GM12878 (cell line): ENCODE measurements around the gene HDAC9. TPM values are rescaled to one million over a fixed set of nuclear protein-coding genes. Genes with fewer than 3 reads are reported as not detected.

Source experiments
- ATAC-seq: fragments of 200-7000 bp; cut with Tn5 transposase; 3 replicates; pipeline ENCODE4 v1.9.1; 2020; ENCODE audit warnings: mild to moderate bottlenecking, moderate library complexity
- BruUV-seq: library from RNA; stranded (reverse); fragments of 400-500 nt; replicated peaks from 2 replicates; lab custom pipeline; 2021; lab: Mats Ljungman, UMichigan
- CTCF ChIA-PET: fragments of 300-600 bp; sonication (Branson Sonifier 250); formaldehyde crosslinking; extraction: SDS; loops from one replicate; lab custom pipeline; 2021; ENCODE audit warnings: inconsistent platforms; lab: Yijun Ruan, JAX
- POLR2A ChIA-PET: fragments of 350-600 bp; formaldehyde crosslinking; extraction: SDS; loops from one replicate; lab custom pipeline; 2021; ENCODE audit warnings: inconsistent platforms; lab: Charles Lee
- RAD21 ChIA-PET: fragments of 300-600 bp; sonication (Branson Sonifier 250); formaldehyde crosslinking; loops from one replicate; lab custom pipeline; 2023; ENCODE audit warnings: antibody characterized with exemption; ENCODE audit not compliant: unreplicated experiment; lab: Charles Lee
- SMC1A ChIA-PET: fragments of 300-600 bp; sonication (Branson Sonifier 250); formaldehyde crosslinking; loops from one replicate; lab custom pipeline; 2023; ENCODE audit not compliant: unreplicated experiment, uncharacterized antibody; lab: Charles Lee
- DNase-seq: peaks from one replicate; pipeline ENCODE4 v3.0.0-alpha.2; 2011; ENCODE audit warnings: low read depth, low spot score
- FAIRE-seq: peaks from 3 replicates; lab custom pipeline; 2011; peaks lifted over from hg19 to GRCh38; lab: Jason Lieb, UNC
- H2AFZ ChIP-seq: 2 replicates; pipeline ENCODE4 v1.6.0; 2011; ENCODE audit warnings: low read depth, low read length, control low read depth; ENCODE audit not compliant: control insufficient read depth
- H3K27ac ChIP-seq: 2 replicates; pipeline ENCODE4 v1.5.1; 2011; ENCODE audit warnings: control low read depth; ENCODE audit not compliant: control insufficient read depth, insufficient read depth
- H3K27me3 ChIP-seq, 2 experiments: replicated peaks in 1 of 2; 2 replicates each; pipeline versions ENCODE4 v1.6.0 to v1.6.1; 2011; ENCODE audit warnings: low read length in 1 of 2; ENCODE audit not compliant: control insufficient read depth in 2 of 2, insufficient read depth in 2 of 2
- H3K36me3 ChIP-seq, 2 experiments: 2 replicates each; pipeline ENCODE4 v1.5.1; 2011; ENCODE audit warnings: low read length in 1 of 2; ENCODE audit not compliant: control insufficient read depth in 2 of 2, insufficient read depth in 2 of 2
- H3K4me1 ChIP-seq: 2 replicates; pipeline ENCODE4 v1.6.1; 2011; ENCODE audit warnings: mild to moderate bottlenecking, low read length, moderate library complexity, mixed read lengths; ENCODE audit not compliant: control insufficient read depth, insufficient read depth
- H3K4me2 ChIP-seq: 2 replicates; pipeline ENCODE4 v1.6.0; 2011; ENCODE audit warnings: control low read depth; ENCODE audit not compliant: control insufficient read depth, insufficient read depth
- H3K4me3 ChIP-seq: fragments of 200-600 bp; sonication (generic); 2 replicates; pipeline ENCODE4 v1.5.1; 2016
- H3K79me2 ChIP-seq: 2 replicates; pipeline ENCODE4 v1.6.0; 2011; ENCODE audit warnings: low read length; ENCODE audit not compliant: control insufficient read depth, insufficient read depth
- H3K9ac ChIP-seq: 2 replicates; pipeline ENCODE4 v1.8.0; 2011; ENCODE audit warnings: low read length, control low read depth, mixed read lengths; ENCODE audit not compliant: control insufficient read depth, insufficient read depth
- H3K9me3 ChIP-seq: replicated peaks from 3 replicates; pipeline ENCODE4 v1.5.1; 2011; ENCODE audit warnings: mild to moderate bottlenecking, low read length; ENCODE audit not compliant: control insufficient read depth, insufficient read depth
- H4K20me1 ChIP-seq: 2 replicates; pipeline ENCODE4 v1.6.0; 2011; ENCODE audit not compliant: control insufficient read depth, insufficient read depth
- JUNB ChIP-seq: IDR thresholded peaks from 2 replicates; pipeline ENCODE4 v1.6.1; 2016; ENCODE audit warnings: antibody characterized with exemption, mild to moderate bottlenecking
- POU2F2 ChIP-seq: IDR thresholded peaks from 3 replicates; pipeline ENCODE4 v1.6.1; 2011; ENCODE audit warnings: low read depth, mild to moderate bottlenecking, low read length, borderline replicate concordance
- SIN3A ChIP-seq: IDR thresholded peaks from 2 replicates; pipeline ENCODE4 v1.6.1; 2012; ENCODE audit warnings: low read depth, low read length, improper control_type of control experiment
- WGBS: methylation state at CpG from one replicate; pipeline ENCODE4 v1.1.6; 2016; ENCODE audit warnings: low lambda C conversion rate; ENCODE audit not compliant: insufficient replicate concordance, insufficient coverage; ENCODE audit errors: missing lambda C conversion rate; 5-methylcytosine and 5-hydroxymethylcytosine counted together
- in situ Hi-C: fragments of 300-500 bp; cut with MboI; formaldehyde crosslinking; loops from 9 replicates; pipeline ENCODE4 v1.14.3; 2018; ENCODE audit warnings: mixed read lengths
- intact Hi-C: fragments of 100-400 bp; cut with micrococcal nuclease; formaldehyde crosslinking; loops from one replicate; pipeline ENCODE4 v1.14.2; 2022; ENCODE audit not compliant: unreplicated experiment
- polyA plus RNA-seq, 11 experiments: library from polyadenylated mRNA; depleted of rRNA in 4 of 11; unstranded in 6 of 11; stranded (reverse) in 5 of 11; fragments of >200 nt; fragmentation: Nextera tagmentation in 4 of 11; fragmentation: Illumina TruSeq in 1 of 11; extraction: Ambion mirVana in 4 of 11; extraction: Trizol in 1 of 11; gene quantifications; 1 replicate in 1 of 11; 2 replicates in 10 of 11; pipeline versions ENCODE4 v1.2.1 to v1.2.3, GENCODE V29; 2011 to 2016; ENCODE audit warnings: inconsistent platforms in 2 of 11, missing spikeins in 2 of 11, low read depth in 1 of 11
- total RNA-seq, 4 experiments: library from RNA; depleted of rRNA in 3 of 4; stranded (reverse); fragments of >200 nt in 3 of 4; fragmentation: Illumina TruSeq in 1 of 4; extraction: Trizol in 1 of 4; gene quantifications; 2 replicates each; pipeline versions ENCODE4 v1.2.1 to v1.2.3, GENCODE V29; 2013 to 2021
- TF ChIP-seq, protein P1 (sequence below): fragments of 450-650 bp; IDR thresholded peaks from 2 replicates; pipeline ENCODE4 v1.6.1; 2017; ENCODE audit warnings: borderline replicate concordance
- TF ChIP-seq, protein P2 (sequence below): fragments of 450-650 bp; IDR thresholded peaks from 2 replicates; pipeline ENCODE4 v1.6.1; 2017; ENCODE audit warnings: mild to moderate bottlenecking, low read depth, inconsistent platforms; ENCODE audit not compliant: poor library complexity, severe bottlenecking
- TF ChIP-seq, protein P3 (sequence below): IDR thresholded peaks from 2 replicates; pipeline ENCODE4 v1.6.1; 2011; ENCODE audit warnings: borderline replicate concordance, low read depth, mild to moderate bottlenecking, moderate library complexity, mixed read lengths, low read length; ENCODE audit not compliant: insufficient read depth; ENCODE audit errors: extremely low read length
- TF ChIP-seq, protein P4 (sequence below): fragments of 150-350 bp; IDR thresholded peaks from 2 replicates; pipeline ENCODE4 v1.6.1; 2016; ENCODE audit warnings: low read depth, low read length

HDAC9 gene
- total and polyA plus RNA-seq, 10 of the 15 experiments (the other 5 are each of a cell fraction or from before 2014, with no cell fraction given): 0.73 to 12.8 (median 0.92) TPM

DNA sequence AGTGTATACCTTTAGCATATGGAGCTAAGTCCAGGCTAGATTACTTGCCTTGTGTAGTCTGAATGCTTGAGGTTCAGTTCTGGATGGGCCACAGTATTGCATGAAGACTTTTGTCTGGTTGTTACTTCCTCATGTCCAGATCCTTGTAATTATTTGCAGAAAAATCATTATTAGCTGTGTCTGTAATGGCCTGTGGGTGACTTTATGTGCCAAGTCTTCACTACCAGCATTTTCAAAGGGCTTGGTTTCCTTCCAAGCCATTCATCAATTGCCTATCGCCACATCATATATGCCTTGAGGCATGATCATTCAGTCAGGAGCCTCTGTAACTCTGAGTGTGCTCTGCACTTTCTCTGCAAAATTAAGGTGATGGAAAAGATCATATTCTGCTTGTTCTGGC, 13.8 kb upstream of the HDAC9 start (continued):
- TF ChIP-seq, protein P1, sequence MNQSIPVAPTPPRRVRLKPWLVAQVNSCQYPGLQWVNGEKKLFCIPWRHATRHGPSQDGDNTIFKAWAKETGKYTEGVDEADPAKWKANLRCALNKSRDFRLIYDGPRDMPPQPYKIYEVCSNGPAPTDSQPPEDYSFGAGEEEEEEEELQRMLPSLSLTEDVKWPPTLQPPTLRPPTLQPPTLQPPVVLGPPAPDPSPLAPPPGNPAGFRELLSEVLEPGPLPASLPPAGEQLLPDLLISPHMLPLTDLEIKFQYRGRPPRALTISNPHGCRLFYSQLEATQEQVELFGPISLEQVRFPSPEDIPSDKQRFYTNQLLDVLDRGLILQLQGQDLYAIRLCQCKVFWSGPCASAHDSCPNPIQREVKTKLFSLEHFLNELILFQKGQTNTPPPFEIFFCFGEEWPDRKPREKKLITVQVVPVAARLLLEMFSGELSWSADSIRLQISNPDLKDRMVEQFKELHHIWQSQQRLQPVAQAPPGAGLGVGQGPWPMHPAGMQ: no peak
- no peak for TF ChIP-seq JUNB

DNA sequence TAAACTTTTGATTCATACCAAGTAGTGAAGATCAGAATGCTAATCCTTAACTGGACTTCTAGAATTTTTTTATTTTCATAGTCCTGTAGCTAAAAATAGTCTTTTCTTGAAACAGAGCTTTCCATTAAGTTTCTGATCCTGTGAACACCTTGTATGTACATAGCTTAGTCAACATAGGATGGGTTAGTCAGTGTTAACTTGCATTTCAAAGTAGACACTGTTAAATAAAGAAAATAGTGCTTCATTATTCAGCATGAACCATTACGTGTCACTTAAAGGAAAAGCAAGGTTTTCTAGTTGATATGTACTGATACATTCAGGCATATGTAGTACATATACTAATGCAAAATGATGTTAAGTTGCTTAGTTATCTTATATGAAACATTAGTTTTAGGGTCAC, 7.5 kb upstream of the HDAC9 start:
- POLR2A ChIA-PET: interaction anchor here (1.0 kb wide), 1 partner anchor 31 kb away, joined by 3 read pairs; no protein-coding TSS in a partner anchor
- CTCF ChIA-PET: interaction anchor here (0.7 to 1.8 kb wide), 5 partner anchors 9 to 178 kb away, joined by 3 to 9 read pairs (median 3); no protein-coding TSS in a partner anchor
- TF ChIP-seq, protein P2, sequence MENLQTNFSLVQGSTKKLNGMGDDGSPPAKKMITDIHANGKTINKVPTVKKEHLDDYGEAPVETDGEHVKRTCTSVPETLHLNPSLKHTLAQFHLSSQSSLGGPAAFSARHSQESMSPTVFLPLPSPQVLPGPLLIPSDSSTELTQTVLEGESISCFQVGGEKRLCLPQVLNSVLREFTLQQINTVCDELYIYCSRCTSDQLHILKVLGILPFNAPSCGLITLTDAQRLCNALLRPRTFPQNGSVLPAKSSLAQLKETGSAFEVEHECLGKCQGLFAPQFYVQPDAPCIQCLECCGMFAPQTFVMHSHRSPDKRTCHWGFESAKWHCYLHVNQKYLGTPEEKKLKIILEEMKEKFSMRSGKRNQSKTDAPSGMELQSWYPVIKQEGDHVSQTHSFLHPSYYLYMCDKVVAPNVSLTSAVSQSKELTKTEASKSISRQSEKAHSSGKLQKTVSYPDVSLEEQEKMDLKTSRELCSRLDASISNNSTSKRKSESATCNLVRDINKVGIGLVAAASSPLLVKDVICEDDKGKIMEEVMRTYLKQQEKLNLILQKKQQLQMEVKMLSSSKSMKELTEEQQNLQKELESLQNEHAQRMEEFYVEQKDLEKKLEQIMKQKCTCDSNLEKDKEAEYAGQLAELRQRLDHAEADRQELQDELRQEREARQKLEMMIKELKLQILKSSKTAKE: no peak
- TF ChIP-seq, protein P3, sequence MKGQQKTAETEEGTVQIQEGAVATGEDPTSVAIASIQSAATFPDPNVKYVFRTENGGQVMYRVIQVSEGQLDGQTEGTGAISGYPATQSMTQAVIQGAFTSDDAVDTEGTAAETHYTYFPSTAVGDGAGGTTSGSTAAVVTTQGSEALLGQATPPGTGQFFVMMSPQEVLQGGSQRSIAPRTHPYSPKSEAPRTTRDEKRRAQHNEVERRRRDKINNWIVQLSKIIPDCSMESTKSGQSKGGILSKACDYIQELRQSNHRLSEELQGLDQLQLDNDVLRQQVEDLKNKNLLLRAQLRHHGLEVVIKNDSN: no peak
- no peak for TF ChIP-seq POU2F2
- TF ChIP-seq, protein P4, sequence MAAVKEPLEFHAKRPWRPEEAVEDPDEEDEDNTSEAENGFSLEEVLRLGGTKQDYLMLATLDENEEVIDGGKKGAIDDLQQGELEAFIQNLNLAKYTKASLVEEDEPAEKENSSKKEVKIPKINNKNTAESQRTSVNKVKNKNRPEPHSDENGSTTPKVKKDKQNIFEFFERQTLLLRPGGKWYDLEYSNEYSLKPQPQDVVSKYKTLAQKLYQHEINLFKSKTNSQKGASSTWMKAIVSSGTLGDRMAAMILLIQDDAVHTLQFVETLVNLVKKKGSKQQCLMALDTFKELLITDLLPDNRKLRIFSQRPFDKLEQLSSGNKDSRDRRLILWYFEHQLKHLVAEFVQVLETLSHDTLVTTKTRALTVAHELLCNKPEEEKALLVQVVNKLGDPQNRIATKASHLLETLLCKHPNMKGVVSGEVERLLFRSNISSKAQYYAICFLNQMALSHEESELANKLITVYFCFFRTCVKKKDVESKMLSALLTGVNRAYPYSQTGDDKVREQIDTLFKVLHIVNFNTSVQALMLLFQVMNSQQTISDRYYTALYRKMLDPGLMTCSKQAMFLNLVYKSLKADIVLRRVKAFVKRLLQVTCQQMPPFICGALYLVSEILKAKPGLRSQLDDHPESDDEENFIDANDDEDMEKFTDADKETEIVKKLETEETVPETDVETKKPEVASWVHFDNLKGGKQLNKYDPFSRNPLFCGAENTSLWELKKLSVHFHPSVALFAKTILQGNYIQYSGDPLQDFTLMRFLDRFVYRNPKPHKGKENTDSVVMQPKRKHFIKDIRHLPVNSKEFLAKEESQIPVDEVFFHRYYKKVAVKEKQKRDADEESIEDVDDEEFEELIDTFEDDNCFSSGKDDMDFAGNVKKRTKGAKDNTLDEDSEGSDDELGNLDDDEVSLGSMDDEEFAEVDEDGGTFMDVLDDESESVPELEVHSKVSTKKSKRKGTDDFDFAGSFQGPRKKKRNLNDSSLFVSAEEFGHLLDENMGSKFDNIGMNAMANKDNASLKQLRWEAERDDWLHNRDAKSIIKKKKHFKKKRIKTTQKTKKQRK: no peak
- no peak for TF ChIP-seq SIN3A

More for the DNA sequence above, 7.5 kb upstream of the HDAC9 start:
- no peak for FAIRE-seq
- WGBS: 95% methylated on average over 1 of the region's 1 CpG
- no peak overlapping the region for H3K4me2 ChIP-seq
- BruUV-seq: no TSS peak
- in situ Hi-C loops: no loop called here
- H3K27me3 ChIP-seq: no peaks in the 10 kb centered on the region
- H2AFZ ChIP-seq: no peak overlapping the region
- SMC1A ChIA-PET: interaction anchor here (0.8 to 2.2 kb wide), 3 partner anchors 9 to 135 kb away, joined by 3 to 11 read pairs (median 3); no protein-coding TSS in a partner anchor
- H3K4me3 ChIP-seq: no peak overlapping the region
- RAD21 ChIA-PET: interaction anchor here (1.5 kb wide), 1 partner anchor 8 kb away, joined by 4 read pairs; no protein-coding TSS in a partner anchor
- H3K36me3 ChIP-seq: no peaks in the 10 kb centered on the region
- intact Hi-C loops: no loop called here
- no peak for ATAC-seq
- H3K79me2 ChIP-seq: no peaks in the 10 kb centered on the region
- H3K27ac ChIP-seq: no peak overlapping the region
- no peaks in the 10 kb centered on the region for H3K4me1 ChIP-seq
- H3K9me3 ChIP-seq: no peaks in the 10 kb centered on the region
- H4K20me1 ChIP-seq: no peaks in the 10 kb centered on the region
- no peak for DNase-seq
- H3K9ac ChIP-seq: no peak overlapping the region
